Measurements from ENCODE around the gene UTP20.

GRCh38 chr12:101351682-101352081, 71.8 kb downstream of the UTP20 start:
- TF ChIP-seq POLR2A (IDR thresholded peaks at IDR 0.05; ENCODE audit: low read length) (no peak), GATA1 (IDR thresholded peaks at IDR 0.05; ENCODE audit: low read depth, low read length) (no peak)

Measured in erythroblast (primary cell).